ENCODE results near the gene KLF8. TPM values are rescaled to one million over a fixed set of nuclear protein-coding genes. Genes with fewer than 3 reads are reported as not detected.
A peak's percentile ranks its signal among the peaks of the same experiment; 100 is the strongest.

Gene KLF8
- total RNA-seq, 1 experiment from 2014 or later = 7.3 TPM

GRCh38 chrX:56231537-56232090 lies 542 bp upstream of the KLF8 start:
- peaks cover 58 to 70% of the 10 kb centered on the region in 2 experiments for H3K9me3 Mint-ChIP-seq
- H4K20me1 ChIP-seq (ENCODE audit: control insufficient read depth, insufficient read depth, insufficient read length) = no peaks in the 10 kb centered on the region
- TF ChIP-seq, protein P1, sequence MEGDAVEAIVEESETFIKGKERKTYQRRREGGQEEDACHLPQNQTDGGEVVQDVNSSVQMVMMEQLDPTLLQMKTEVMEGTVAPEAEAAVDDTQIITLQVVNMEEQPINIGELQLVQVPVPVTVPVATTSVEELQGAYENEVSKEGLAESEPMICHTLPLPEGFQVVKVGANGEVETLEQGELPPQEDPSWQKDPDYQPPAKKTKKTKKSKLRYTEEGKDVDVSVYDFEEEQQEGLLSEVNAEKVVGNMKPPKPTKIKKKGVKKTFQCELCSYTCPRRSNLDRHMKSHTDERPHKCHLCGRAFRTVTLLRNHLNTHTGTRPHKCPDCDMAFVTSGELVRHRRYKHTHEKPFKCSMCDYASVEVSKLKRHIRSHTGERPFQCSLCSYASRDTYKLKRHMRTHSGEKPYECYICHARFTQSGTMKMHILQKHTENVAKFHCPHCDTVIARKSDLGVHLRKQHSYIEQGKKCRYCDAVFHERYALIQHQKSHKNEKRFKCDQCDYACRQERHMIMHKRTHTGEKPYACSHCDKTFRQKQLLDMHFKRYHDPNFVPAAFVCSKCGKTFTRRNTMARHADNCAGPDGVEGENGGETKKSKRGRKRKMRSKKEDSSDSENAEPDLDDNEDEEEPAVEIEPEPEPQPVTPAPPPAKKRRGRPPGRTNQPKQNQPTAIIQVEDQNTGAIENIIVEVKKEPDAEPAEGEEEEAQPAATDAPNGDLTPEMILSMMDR (conservative IDR thresholded peaks at IDR 0.05) = no peak
- peak overlapping the region; percentile 86 for H3K4me2 ChIP-seq (ENCODE audit: insufficient read depth, insufficient read length, low read length)
- H4K8ac ChIP-seq (replicated peaks; ENCODE audit: insufficient read length, low read depth, low read length) = no peak overlapping the region
- H2AFZ ChIP-seq (ENCODE audit: low read length) = no peak overlapping the region
- no peaks in the 10 kb centered on the region; the same call in 1 of the 2 replicates for H3K27me3 ChIP-seq (ENCODE audit: insufficient read depth, low read length)
- no peak overlapping the region for H3K4ac ChIP-seq (ENCODE audit: low read depth, low read length)
- H4K5ac ChIP-seq (ENCODE audit: insufficient read length, low read depth, low read length) = no peak overlapping the region
- H3K79me1 ChIP-seq (ENCODE audit: insufficient read depth, low read depth, low read length, poor library complexity, severe bottlenecking) = no peaks in the 10 kb centered on the region
- H2BK15ac ChIP-seq (ENCODE audit: low read depth, low read length) = no peak overlapping the region
- no peak overlapping the region for H3K27ac ChIP-seq (ENCODE audit: insufficient read length, low read depth, low read length)
- peak overlapping the region; percentile 38 to 98 (median 39); a peak in 5 of 7 replicates for H3K27ac Mint-ChIP-seq
- H3K79me2 ChIP-seq (ENCODE audit: insufficient read depth, low read length) = no peaks in the 10 kb centered on the region
- H3T11ph ChIP-seq (ENCODE audit: low read length) = no peak overlapping the region
- H3K9ac ChIP-seq (ENCODE audit: extremely low read depth, insufficient read length, low read length) = no peak overlapping the region
- no peak overlapping the region for H2BK12ac ChIP-seq (ENCODE audit: insufficient read length, low read depth, low read length)
- peaks cover 17 to 18% of the 10 kb centered on the region in 2 experiments for H3K4me1 Mint-ChIP-seq
- peaks cover 3 to 4% (median 3%) of the 10 kb centered on the region in 3 experiments; a peak in 6 of 7 replicates for H3K36me3 Mint-ChIP-seq (ENCODE audit: insufficient read depth in 1 of 3, low read depth in 3 of 3)
- H3K18ac ChIP-seq (ENCODE audit: insufficient read length, low read depth, low read length) = no peak overlapping the region
- H3K56ac ChIP-seq (ENCODE audit: insufficient read length, low read depth, low read length) = no peak overlapping the region
- peak overlapping the region; percentile 44 for H2BK120ac ChIP-seq (ENCODE audit: low read depth, low read length, poor library complexity, severe bottlenecking)
- no CpG with 5 or more reads among the region's 10 CpGs for WGBS (ENCODE audit: extremely low coverage, insufficient read length, low lambda C conversion rate)
- H4K91ac ChIP-seq (ENCODE audit: insufficient read length, low read depth, low read length) = no peak overlapping the region
- peak overlapping the region; percentile 76 to 84 for H3K4me3 Mint-ChIP-seq
- H3K14ac ChIP-seq (ENCODE audit: insufficient read depth, low read length) = no peak overlapping the region
- H3K23ac ChIP-seq (ENCODE audit: insufficient read length, low read depth, low read length) = no peak overlapping the region
- H3K9me3 ChIP-seq (ENCODE audit: control insufficient read depth, low read depth, low read length) = peaks cover 24% of the 10 kb centered on the region
- H3K4me1 ChIP-seq (ENCODE audit: insufficient read depth, low read length) = peaks cover 2% of the 10 kb centered on the region; the same call in 1 of the 2 replicates
- H2AK5ac ChIP-seq (ENCODE audit: insufficient read length, low read length) = no peak overlapping the region
- no peak overlapping the region for H2BK5ac ChIP-seq (ENCODE audit: insufficient read length, low read length)
- no peaks in the 10 kb centered on the region for H3K27me3 Mint-ChIP-seq (ENCODE audit: low read depth)
- H3K23me2 ChIP-seq (ENCODE audit: insufficient read length, low read depth, low read length, poor library complexity, severe bottlenecking) = peaks cover 14% of the 10 kb centered on the region
- DNase-seq = peak; percentile 28
- H2BK20ac ChIP-seq (ENCODE audit: low read depth, low read length, poor library complexity, severe bottlenecking) = no peak overlapping the region

Measured in H9 (cell line).